IMR-90 (cell line): Measurements from ENCODE around the gene USF1. TPM values are rescaled to one million over a fixed set of nuclear protein-coding genes. Genes with fewer than 3 reads are reported as not detected.

Experiments
- ATAC-seq: fragments of 200-7000 bp; cut with Tn5 transposase; 2 replicates; pipeline ENCODE4 v1.9.1; 2020; ENCODE audit warnings: low read depth, mild to moderate bottlenecking, moderate library complexity
- BruUV-seq: library from RNA; stranded (reverse); fragments of 400-500 nt; replicated peaks from 2 replicates; lab custom pipeline; 2021; lab: Mats Ljungman, UMichigan
- CTCF ChIA-PET: fragments of 300-600 bp; formaldehyde crosslinking; extraction: SDS; loops from one replicate; lab custom pipeline; 2021; ENCODE audit warnings: antibody characterized with exemption; lab: Yijun Ruan, JAX
- POLR2A ChIA-PET: fragments of 300-600 bp; sonication (Branson Sonifier 250); formaldehyde crosslinking; loops from one replicate; lab custom pipeline; 2022; ENCODE audit warnings: antibody characterized with exemption; ENCODE audit not compliant: unreplicated experiment; lab: Charles Lee
- DNase-seq: peaks from one replicate; pipeline ENCODE4 v3.0.0; 2013
- H2AFZ ChIP-seq: replicated peaks from 2 replicates; pipeline ENCODE3; 2013; ENCODE audit warnings: low read length, mild to moderate bottlenecking; ENCODE audit not compliant: poor library complexity
- H2AK5ac ChIP-seq: 2 replicates; pipeline ENCODE4 v1.6.1; 2013; ENCODE audit warnings: low read depth, low read length, inconsistent platforms
- H2AK9ac ChIP-seq: replicated peaks from 2 replicates; pipeline ENCODE3; 2013; ENCODE audit warnings: mild to moderate bottlenecking, low read depth, low read length, moderate library complexity; ENCODE audit not compliant: poor library complexity
- H2BK120ac ChIP-seq: 2 replicates; pipeline ENCODE4 v1.6.1; 2013; ENCODE audit warnings: low read depth, low read length, inconsistent platforms
- H2BK15ac ChIP-seq: 3 replicates; pipeline ENCODE4 v1.6.1; 2013; ENCODE audit warnings: low read depth, low read length, inconsistent platforms
- H2BK20ac ChIP-seq: 2 replicates; pipeline ENCODE4 v1.6.1; 2013; ENCODE audit warnings: low read depth, mild to moderate bottlenecking, inconsistent platforms, low read length, moderate library complexity
- H2BK5ac ChIP-seq: 2 replicates; pipeline ENCODE4 v1.6.1; 2013; ENCODE audit warnings: mild to moderate bottlenecking, low read depth, low read length, inconsistent platforms; ENCODE audit not compliant: poor library complexity, severe bottlenecking
- H3K14ac ChIP-seq: replicated peaks from 2 replicates; pipeline ENCODE4 v1.6.1; 2013; ENCODE audit warnings: low read depth, low read length, inconsistent platforms
- H3K18ac ChIP-seq: 2 replicates; pipeline ENCODE4 v1.6.1; 2013; ENCODE audit warnings: low read depth, low read length, control low read depth
- H3K23ac ChIP-seq: 2 replicates; pipeline ENCODE4 v1.6.1; 2013; ENCODE audit warnings: low read depth, low read length, inconsistent platforms
- H3K27ac ChIP-seq: 2 replicates; pipeline ENCODE4 v1.5.1; 2013; ENCODE audit warnings: mild to moderate bottlenecking, control low read depth, low read length; ENCODE audit not compliant: insufficient read depth
- H3K27me3 ChIP-seq: 2 replicates; pipeline ENCODE4 v1.6.1; 2013; ENCODE audit warnings: low read length; ENCODE audit not compliant: control insufficient read depth, insufficient read depth
- H3K36me3 ChIP-seq: 2 replicates; pipeline ENCODE4 v1.6.1; 2013; ENCODE audit warnings: low read length, mixed read lengths; ENCODE audit not compliant: control insufficient read depth, insufficient read depth
- H3K4ac ChIP-seq: 2 replicates; pipeline ENCODE4 v1.6.1; 2013; ENCODE audit warnings: low read depth, low read length, inconsistent platforms
- H3K4me1 ChIP-seq: 2 replicates; pipeline ENCODE4 v1.6.1; 2013; ENCODE audit warnings: low read length, mixed read lengths; ENCODE audit not compliant: control insufficient read depth, insufficient read depth
- H3K4me2 ChIP-seq: 2 replicates; pipeline ENCODE4 v1.6.1; 2013; ENCODE audit warnings: low read depth, mild to moderate bottlenecking, control low read depth, low read length, moderate library complexity
- H3K4me3 ChIP-seq: 2 replicates; pipeline ENCODE4 v1.5.1; 2013; ENCODE audit warnings: low read depth, mild to moderate bottlenecking, control low read depth, low read length, moderate library complexity; ENCODE audit not compliant: insufficient read depth
- H3K56ac ChIP-seq: 2 replicates; pipeline ENCODE4 v1.6.1; 2013; ENCODE audit warnings: low read length, inconsistent platforms; ENCODE audit not compliant: insufficient read depth; ENCODE audit errors: extremely low read depth
- H3K79me1 ChIP-seq, 2 experiments: 2 replicates each; pipeline ENCODE4 v1.6.1; 2013; ENCODE audit warnings: low read length in 2 of 2, inconsistent platforms in 1 of 2, low read depth in 1 of 2
- H3K9ac ChIP-seq: 2 replicates; pipeline ENCODE4 v1.6.1; 2013; ENCODE audit warnings: low read depth, low read length, control low read depth
- H3K9me1 ChIP-seq: 2 replicates; pipeline ENCODE4 v1.6.1; 2013; ENCODE audit warnings: low read length, inconsistent platforms; ENCODE audit not compliant: insufficient read depth
- H3K9me3 ChIP-seq: 2 replicates; pipeline ENCODE4 v1.6.1; 2013; ENCODE audit warnings: low read length; ENCODE audit not compliant: control insufficient read depth, insufficient read depth
- H4K20me1 ChIP-seq: 2 replicates; pipeline ENCODE4 v1.6.1; 2013; ENCODE audit warnings: low read length, inconsistent platforms; ENCODE audit not compliant: insufficient read depth
- H4K5ac ChIP-seq: 2 replicates; pipeline ENCODE4 v1.6.1; 2013; ENCODE audit warnings: mild to moderate bottlenecking, low read depth, low read length, control low read depth
- H4K8ac ChIP-seq, 2 experiments: 2 replicates each; pipeline ENCODE4 v1.6.1; 2013; ENCODE audit warnings: low read depth in 2 of 2, low read length in 2 of 2, control low read depth in 1 of 2, inconsistent platforms in 1 of 2
- H4K91ac ChIP-seq: 2 replicates; pipeline ENCODE4 v1.6.1; 2013; ENCODE audit warnings: low read depth, low read length, inconsistent platforms; ENCODE audit not compliant: insufficient read depth
- CHD1 ChIP-seq: IDR thresholded peaks from 2 replicates; pipeline ENCODE4 v1.6.1; 2012; ENCODE audit warnings: low read depth, low read length, improper control_type of control experiment
- FOS ChIP-seq: fragments of 150-350 bp; IDR thresholded peaks from 2 replicates; pipeline ENCODE4 v1.6.1; 2016; ENCODE audit warnings: low read depth, low read length
- MAFK ChIP-seq: IDR thresholded peaks from 2 replicates; pipeline ENCODE4 v1.6.1; 2012; ENCODE audit warnings: low read depth, low read length, improper control_type of control experiment
- RAD21 ChIP-seq: IDR thresholded peaks from 2 replicates; pipeline ENCODE4 v1.6.1; 2012; ENCODE audit warnings: low read length, improper control_type of control experiment
- RFX5 ChIP-seq: IDR thresholded peaks from 2 replicates; pipeline ENCODE4 v1.8.0; 2012; ENCODE audit warnings: low read depth, mild to moderate bottlenecking, low read length, moderate library complexity
- SMC3 ChIP-seq: fragments of 150-350 bp; IDR thresholded peaks from 2 replicates; pipeline ENCODE4 v1.6.1; 2016; ENCODE audit warnings: low read depth, mild to moderate bottlenecking, antibody characterized with exemption, low read length, moderate library complexity
- USF2 ChIP-seq: fragments of 150-350 bp; IDR thresholded peaks from 2 replicates; pipeline ENCODE4 v1.6.1; 2017; ENCODE audit warnings: mild to moderate bottlenecking, antibody characterized with exemption, low read length, low read depth
- WGBS, 2 experiments: methylation state at CpG; one replicate each; pipeline versions ENCODE4 v1.1.5 to v1.1.7; 2013; ENCODE audit warnings: missing lambda C conversion rate in 2 of 2; ENCODE audit not compliant: insufficient read length in 1 of 2; ENCODE audit errors: extremely low coverage in 2 of 2; 5-methylcytosine and 5-hydroxymethylcytosine counted together
- dilution Hi-C: fragments of 300-500 bp; cut with HindIII; formaldehyde crosslinking; loops from one replicate; pipeline ENCODE4 v1.14.3; 2018; ENCODE audit warnings: low sequenced_read_pairs; ENCODE audit not compliant: unreplicated experiment
- in situ Hi-C: fragments of 300-500 bp; cut with MboI; formaldehyde crosslinking; loops from 3 replicates; pipeline ENCODE4 v1.14.3; 2019; ENCODE audit warnings: low sequenced_read_pairs, inconsistent platforms, mixed read lengths
- intact Hi-C: fragments of 100-400 bp; cut with micrococcal nuclease; formaldehyde crosslinking; loops from 2 replicates; pipeline ENCODE4 v1.10.0; 2022
- polyA plus RNA-seq, 3 experiments: library from polyadenylated mRNA; depleted of rRNA; stranded (reverse); fragments of >200 nt; gene quantifications; 2 replicates each; pipeline ENCODE4 v1.2.3, GENCODE V29; 2012; ENCODE audit warnings: low replicate concordance in 1 of 3
- total RNA-seq: library from RNA; depleted of rRNA; stranded (reverse); fragments of >200 nt; gene quantifications from 2 replicates; pipeline ENCODE4 v1.2.3, GENCODE V29; 2012

USF1 gene
- total and polyA plus RNA-seq, 2 of the 4 experiments (the other 2 are of a cell fraction) = 37.1 to 78.9 TPM

DNA sequence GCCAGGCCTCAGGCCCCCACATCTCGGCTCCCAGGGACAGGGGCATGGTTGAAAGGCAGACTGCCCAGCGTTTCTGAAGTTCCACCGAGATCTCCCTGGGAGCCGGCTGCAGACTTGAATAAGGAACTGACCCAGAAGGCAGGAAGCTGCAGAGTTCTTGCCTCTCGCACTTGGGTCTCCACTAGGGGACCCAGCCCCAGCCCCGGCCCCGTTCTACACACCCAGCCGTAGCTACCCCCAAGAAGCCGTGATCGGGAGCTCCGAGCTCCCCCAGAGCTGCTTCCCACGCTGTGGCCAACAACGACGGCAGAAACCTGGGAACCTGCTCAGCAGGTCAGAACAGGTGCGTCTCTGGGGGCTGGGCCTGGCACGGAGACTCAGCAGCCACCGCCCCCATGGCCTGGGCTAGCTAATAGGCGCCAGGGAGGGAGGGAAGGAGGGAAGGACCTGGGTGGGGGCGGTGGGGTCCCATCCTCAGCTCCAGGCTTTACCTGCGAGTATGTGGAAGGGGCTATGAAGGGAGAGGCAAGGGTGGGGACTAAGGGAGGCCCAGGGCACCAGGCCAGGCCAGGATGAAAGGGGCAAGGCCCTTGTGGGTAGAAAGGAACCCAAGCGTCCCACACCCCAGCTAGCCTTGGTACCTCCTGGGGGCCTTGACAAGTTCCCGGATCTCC is 43.6 kb upstream of the USF1 start, which contains the start of gene NECTIN4:
Gene NECTIN4, minus strand, starts transcription at position 308 of the 674 bp plus-strand sequence. Its CDS starts 262 bp downstream, at position 46.
- Histone ChIP-seq H4K91ac (no peak within 1 kb of the TSS), H3K14ac (no peak within 1 kb of the TSS; the same call in none of the 2 replicates), H3K9ac (no peak within 1 kb of the TSS), H3K4me2 (no peak within 1 kb of the TSS), H3K4me3 (no peak within 1 kb of the TSS), H3K56ac (no peak within 1 kb of the TSS), H3K23ac (no peak within 1 kb of the TSS), H2AFZ (peak within 1 kb of the TSS; percentile 16), H4K8ac (no peak within 1 kb of the TSS), H3K4ac (no peak within 1 kb of the TSS; the same call in 1 of the 2 replicates), H2BK20ac (no peak within 1 kb of the TSS), H3K27me3 (no peaks in the 10 kb centered on the region), H3K9me3 (no peaks in the 10 kb centered on the region), H4K20me1 (no peaks in the 10 kb centered on the region), H2BK120ac (no peak within 1 kb of the TSS; the same call in 1 of the 2 replicates), H2BK15ac (no peak within 1 kb of the TSS; the same call in 2 of the 3 replicates), H2AK9ac (peak within 1 kb of the TSS; percentile 69), H3K36me3 (no peaks in the 10 kb centered on the region), H3K9me1 (peaks cover 19% of the 10 kb centered on the region), H2BK5ac (peak within 1 kb of the TSS; percentile 10), H3K79me1 (no peaks in the 10 kb centered on the region), H3K27ac (no peak within 1 kb of the TSS), H3K4me1 (peaks cover 19% of the 10 kb centered on the region), H4K5ac (peak within 1 kb of the TSS; percentile 21; the same call in 1 of the 2 replicates), H2AK5ac (0 out of 2 replicates have a peak within 1 kb of the TSS, but pooled peaks have one; percentile 56), H3K18ac (0 out of 2 replicates have a peak within 1 kb of the TSS, but pooled peaks have one; percentile 27)
- no TSS peak for BruUV-seq
- ATAC-seq (no peak), DNase-seq (no peak)
- 49% methylated on average over 9 of the region's 22 CpGs; no CpG with 5 or more reads in 1 of the 2 experiments for WGBS, 2 experiments
- dilution Hi-C loops = no loop called here
- TF ChIP-seq MAFK = no peak
- TF ChIP-seq USF2 = no peak
- TF ChIP-seq CHD1 = no peak
- no peak for TF ChIP-seq RAD21
- no peak for TF ChIP-seq SMC3
- TF ChIP-seq RFX5 = no peak
- no peak for TF ChIP-seq FOS
- POLR2A ChIA-PET = no interaction called here
- CTCF ChIA-PET = interaction anchor here (1.0 kb wide), 1 partner anchor 8 kb away, joined by 4 read pairs; no protein-coding TSS in a partner anchor
- in situ Hi-C loops = no loop called here
- intact Hi-C loops = no loop called here
